GM19328 (cell line): Measurements from ENCODE around the gene RNF144A.

Source experiments
- ATAC-seq: cut with Tn5 transposase; IDR thresholded peaks from one replicate; pipeline ENCODE4 v1.9.1; 2021; ENCODE audit warnings: mild to moderate bottlenecking, moderate library complexity; ENCODE audit not compliant: unreplicated experiment

RNF144A gene

DNA sequence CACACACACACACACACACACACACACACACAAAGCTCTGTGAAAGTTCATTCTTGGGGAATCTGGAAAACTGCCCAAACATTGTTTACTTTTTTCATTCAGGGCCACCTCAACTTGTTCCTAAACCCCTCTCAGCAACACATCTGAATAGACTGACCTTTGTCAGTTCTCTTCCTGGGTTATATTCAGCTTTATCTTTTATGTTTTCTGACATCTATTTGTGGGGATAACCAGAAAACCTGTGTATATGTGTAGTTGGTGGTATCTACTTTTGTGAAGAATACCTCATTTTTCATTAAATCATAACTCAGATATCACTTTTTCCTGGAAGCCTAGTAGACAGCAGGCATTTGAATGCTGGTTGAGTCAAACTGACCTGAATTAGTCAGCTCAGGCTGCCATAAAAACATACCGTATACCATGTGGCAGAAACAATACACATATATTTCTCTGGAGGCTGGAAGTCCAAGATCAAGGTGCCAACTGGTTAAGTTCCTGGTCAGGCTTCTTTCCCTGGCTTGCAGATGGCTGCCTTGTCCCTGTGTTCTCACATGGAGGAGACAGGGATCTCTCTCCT lies 11.0 kb upstream of the RNF144A start:
- no peak for ATAC-seq

DNA sequence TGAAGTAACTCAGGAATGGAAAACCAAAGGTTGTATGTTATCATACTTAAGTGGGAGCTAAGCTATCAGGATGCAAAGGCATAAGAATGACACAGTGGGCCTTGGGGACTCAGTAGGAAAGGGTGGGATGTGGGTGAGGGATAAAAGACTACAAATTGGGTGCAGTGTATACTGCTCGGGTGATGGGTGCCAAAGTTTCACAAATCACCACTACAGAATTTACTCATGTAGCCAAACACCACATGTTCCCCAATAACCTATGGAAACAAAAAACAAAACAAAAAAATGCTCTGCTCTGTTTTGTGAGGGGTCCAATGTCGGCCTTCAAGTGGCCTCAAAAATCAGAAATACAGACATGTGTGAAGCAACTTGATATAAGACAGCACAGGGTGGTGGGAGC lies 8.9 kb upstream of the RNF144A start:
- no peak for ATAC-seq

- peak; percentile 98 for ATAC-seq
Measured at GRCh38 chr2:6909431-6910385, 7.5 kb upstream of the RNF144A start.

DNA sequence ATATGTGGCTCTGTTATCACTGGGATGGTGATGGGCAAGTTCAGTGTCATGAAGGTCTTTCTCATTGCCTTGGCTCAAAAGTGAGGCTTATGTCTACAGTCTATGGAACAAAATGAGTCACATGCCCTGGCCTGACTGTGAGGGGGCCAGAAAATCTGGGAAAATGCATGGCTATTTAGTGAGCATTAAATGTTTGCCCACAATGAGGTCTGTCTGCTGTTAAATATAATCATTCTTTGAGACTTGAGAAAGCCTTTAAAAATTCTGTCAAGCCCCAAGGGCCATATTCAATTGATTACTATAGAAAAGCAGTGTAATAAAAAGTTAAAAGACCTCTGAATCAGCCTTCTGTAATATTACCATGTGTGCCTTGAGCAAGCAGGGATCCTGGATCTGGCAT lies 5.5 kb upstream of the RNF144A start:
- no peak for ATAC-seq

DNA sequence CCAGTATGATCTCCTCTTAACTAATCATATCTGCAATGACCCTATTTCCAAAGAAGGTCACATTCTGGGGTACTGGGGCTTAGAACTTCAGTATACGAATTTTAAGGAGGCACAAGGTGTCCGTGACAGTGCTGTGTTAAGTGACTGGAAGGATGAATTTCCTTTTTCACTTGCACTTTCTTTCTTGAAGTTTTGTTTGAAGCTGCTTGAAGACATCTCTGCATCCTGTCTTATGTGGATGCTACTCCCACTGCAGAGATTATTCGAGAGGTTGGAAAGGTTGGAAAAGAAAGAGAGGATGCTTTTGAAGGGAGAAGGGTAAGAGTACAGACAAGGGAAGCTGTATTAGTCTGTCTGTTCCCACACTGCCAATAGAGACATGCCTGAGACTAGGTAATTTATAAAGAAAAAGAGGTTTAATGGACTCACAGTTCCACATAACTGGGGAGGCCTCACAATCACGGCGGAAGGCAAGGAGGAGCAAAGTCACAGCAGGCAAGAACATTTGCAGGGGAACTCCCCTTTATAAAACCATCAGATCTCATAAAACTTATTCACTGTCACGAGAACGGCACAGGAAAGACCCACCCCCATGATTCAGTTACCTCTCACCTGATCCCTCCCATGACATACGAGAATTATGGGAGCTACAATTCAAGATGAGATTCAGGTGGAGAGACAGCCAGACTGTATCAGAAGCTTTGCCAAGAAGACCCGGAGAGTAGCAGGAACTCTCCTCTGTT lies 3.6 kb upstream of the RNF144A start:
- ATAC-seq, result no peak

- ATAC-seq, result no peak
Measured at GRCh38 chr2:6914828-6915227, 2.4 kb upstream of the RNF144A start.

DNA sequence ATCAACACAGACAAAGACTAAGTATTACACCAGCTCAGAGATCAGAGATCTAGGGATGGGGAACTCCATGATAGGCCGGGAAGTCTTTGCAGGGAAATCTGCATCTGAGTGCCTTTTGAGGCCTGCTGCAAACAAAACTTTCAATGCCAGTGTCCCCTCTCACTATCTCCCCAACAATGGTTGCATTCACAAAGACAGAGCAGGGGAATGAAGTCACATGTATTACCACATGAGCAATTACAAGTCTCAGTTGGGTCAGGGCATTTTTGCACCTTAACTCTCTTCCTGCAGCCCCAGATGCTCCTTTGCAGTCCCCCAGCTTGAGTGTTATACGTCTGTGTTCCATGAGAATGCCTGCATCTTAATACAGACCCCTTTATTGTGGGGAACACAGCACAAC lies 1.8 kb upstream of the RNF144A start:
- ATAC-seq, result no peak

DNA sequence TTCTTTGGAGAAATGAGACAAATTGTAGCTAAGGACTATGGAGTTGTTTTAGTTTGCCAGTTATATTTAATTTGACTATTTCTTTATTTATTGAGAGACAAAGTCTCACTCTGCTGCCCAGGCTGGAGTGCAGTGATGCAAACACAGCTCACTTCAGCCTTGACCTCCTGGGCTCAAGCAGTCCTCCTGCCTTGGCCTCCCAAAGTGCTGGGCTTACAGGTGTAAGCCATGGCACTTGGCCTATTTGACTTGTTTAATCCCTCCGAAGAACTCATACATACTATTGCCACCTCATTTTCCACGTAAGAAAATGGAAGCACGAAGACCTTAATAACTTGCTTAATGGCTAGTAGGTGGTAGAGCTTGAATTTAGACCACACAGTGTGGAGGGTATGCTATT lies 988 bp upstream of the RNF144A start:
- ATAC-seq, result no peak

DNA sequence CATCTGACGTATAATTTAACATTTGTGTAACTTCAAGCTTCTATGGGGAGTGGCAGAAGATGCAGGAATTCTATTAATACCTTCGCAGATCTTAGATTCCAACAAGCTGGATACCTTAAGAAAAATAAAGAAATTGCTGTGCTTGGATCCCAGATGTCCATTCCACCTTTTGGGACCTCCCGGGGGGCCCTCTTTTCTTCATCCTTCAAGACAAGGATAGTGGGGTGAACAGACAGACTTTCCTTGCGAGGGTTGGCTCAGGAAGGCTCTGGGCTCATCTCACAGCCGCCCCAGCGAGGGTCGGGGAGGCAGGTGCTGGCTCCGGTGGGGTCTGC lies 509 bp upstream of the RNF144A start:
- ATAC-seq, result no peak

- ATAC-seq, result peak; percentile 35
Measured at GRCh38 chr2:6917761-6918421, 679 bp downstream of the RNF144A start.

- no peak for ATAC-seq
Measured at GRCh38 chr2:6919901-6920742, 2.9 kb downstream of the RNF144A start.

- ATAC-seq, result no peak
Measured at GRCh38 chr2:6920743-6921064, 3.5 kb downstream of the RNF144A start.

DNA sequence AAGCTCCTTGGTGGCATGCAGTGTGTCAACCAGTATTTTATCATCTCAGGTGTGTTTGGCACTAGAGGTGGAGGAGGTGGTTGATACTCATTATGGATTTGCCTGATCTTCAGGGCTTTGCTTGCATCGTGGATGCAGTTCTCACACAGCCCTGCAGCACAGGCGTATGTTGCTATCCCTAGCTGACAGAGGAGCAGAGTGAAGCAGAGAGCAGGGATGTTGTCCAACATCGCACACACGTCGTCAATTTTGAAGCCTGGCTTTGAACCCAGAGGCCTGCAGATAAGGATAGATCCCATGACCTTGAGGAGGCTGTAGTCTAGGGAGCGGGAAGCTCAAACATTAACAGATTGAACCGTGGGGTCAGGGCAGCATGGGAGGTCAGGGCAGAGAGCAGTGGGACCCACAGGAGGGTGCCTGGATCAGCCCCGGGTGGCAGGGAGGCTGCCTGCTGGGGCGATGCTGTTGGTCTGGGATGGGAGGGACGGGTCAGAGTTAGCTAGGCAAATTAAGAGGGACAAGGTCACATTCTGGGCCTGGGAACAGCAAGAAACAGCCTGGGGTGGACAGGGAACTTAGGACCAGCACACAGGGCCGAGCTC lies 4.2 kb downstream of the RNF144A start:
- no peak for ATAC-seq

DNA sequence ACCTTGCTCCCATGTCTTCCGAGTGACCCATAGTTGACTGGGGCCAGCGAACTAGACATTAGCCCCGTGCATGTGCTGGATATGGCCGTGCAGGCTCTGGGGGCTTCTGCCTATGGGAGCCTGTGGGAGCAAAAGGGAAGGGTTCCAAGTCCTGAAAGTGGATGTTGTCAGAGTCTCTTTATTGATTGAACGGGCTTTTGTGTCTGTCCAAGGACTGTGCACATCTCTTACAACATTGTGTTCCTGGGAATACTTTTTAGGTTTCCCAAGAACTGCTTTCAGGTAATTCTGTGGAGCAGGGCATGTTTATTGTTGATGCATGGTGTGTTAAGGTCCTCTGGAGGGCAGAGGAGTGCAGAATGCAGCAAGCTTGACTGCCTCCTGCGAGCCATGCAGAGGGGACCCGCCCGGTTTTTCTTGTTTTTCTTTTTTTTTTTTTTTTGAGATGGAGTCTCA lies 5.0 kb downstream of the RNF144A start:
- ATAC-seq, result no peak

DNA sequence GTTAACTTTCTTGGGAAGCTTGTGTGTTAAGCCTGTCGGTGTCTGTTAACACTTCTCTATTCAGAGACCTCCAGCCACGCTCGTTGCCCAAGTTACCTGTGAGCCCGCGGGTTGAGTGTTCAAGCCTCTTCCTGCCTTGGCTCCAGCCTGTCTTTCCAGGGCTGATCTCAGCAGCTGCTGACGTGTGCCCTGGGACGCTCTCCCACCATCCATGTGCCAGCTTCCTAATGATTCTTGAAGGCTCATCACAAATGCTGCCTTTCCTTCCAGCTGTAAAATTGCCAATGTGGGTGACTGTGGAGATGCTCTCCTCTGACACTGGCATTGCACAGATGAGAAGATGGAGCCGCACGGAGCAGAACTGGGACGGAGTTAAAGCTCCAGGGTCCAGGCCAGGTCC lies 6.1 kb downstream of the RNF144A start:
- ATAC-seq, result no peak

GRCh38 chr2:6924101-6924923 lies 7.1 kb downstream of the RNF144A start:
- no peak for ATAC-seq

GRCh38 chr2:6924924-6925409 lies 7.8 kb downstream of the RNF144A start:
- ATAC-seq, result no peak

DNA sequence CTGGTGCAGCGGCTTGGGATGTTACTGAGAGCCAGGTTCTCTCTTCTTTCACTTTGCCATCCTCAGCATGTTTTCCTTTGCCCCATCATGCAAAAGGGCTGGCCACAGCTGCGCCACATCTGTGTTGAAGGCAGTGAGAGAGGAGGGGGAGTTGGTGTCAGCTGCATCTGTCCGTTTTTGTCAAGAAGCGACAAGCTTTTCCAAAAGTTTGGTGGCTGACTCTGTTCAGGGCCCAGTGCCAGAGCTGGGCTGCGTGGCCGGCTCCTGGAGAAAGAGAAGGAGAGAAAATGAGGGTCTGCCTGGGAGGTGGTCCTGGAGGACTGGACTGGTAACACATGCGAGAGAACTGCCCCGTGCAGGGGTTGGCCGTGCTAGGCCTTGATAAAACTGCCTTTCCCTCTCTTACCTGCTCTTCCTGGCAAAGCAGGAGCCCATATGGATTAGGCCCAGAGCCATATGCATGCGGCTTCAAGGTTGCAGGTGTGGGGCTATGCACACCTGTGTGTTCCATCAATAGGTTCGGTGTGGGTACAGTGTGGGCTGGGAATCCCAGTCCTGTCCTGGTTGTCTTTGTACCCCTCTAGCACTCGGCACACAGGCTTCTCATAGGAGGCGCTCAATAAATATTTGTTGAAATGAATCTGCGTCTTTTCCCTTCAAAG lies 9.0 kb downstream of the RNF144A start:
- no peak for ATAC-seq

DNA sequence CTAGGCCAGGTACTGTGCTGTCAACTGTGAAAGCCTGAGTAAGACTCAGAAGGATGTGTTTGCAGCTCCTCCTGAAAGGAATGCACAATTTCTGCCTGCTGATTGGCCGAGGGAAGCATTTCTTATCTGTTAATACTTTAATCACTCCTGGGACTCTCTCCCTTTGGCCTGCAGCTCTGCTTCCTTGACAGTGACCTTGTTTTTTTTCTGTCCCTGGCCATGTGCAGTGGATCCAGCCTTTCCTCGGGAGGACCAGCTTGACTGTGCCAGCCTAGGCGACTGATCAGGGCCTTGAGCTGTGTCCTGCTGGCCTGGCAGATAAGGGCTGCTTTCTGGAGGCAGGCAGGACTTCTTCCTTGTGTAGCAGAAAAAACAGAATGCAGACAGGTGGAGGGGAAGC lies 10.0 kb downstream of the RNF144A start:
- no peak for ATAC-seq
